Body of pancreas (tissue), 4 donors: ENCODE results near the gene KIF13A.

Experiments
- CTCF ChIP-seq, 7 experiments: fragments of 450-650 bp in 4 of 7; fragments of 200-600 bp in 3 of 7; sonication (generic) in 3 of 7; IDR thresholded peaks; one replicate each; pipeline ENCODE4 v1.5.1; 2016 to 2019; ENCODE audit warnings: antibody characterized with exemption in 7 of 7
- POLR2A ChIP-seq, 3 donors: fragments of 450-650 bp; IDR thresholded peaks; one replicate each; pipeline ENCODE4 v1.6.1; 2016; ENCODE audit warnings: antibody characterized with exemption in 3 of 3, mild to moderate bottlenecking in 2 of 3

GRCh38 chr6:17931227-17931626 is 56.2 kb downstream of the KIF13A start:
- TF ChIP-seq POLR2A (IDR thresholded peaks at IDR 0.05) (no peak), CTCF (IDR thresholded peaks at IDR 0.05) (no peak)
